SK-N-DZ (cell line): ENCODE data around the gene RIMBP2. TPM values are rescaled to one million over a fixed set of nuclear protein-coding genes. Genes with fewer than 3 reads are reported as not detected.
"Not testable (repeated sequence)": the region's sequence is repeated elsewhere in the genome, so short reads cannot be mapped to it uniquely, and the experiment has no call there.

ENCODE experiments used
- DNase-seq: peaks from one replicate; pipeline ENCODE4 v3.0.0-alpha.2; 2015; ENCODE audit warnings: low spot score
- polyA plus RNA-seq, 2 experiments: library from polyadenylated mRNA; depleted of rRNA; stranded (reverse); fragments of >200 nt; gene quantifications; 2 replicates each; pipeline ENCODE4 v1.2.3, GENCODE V29; 2014

Gene RIMBP2, protein sequence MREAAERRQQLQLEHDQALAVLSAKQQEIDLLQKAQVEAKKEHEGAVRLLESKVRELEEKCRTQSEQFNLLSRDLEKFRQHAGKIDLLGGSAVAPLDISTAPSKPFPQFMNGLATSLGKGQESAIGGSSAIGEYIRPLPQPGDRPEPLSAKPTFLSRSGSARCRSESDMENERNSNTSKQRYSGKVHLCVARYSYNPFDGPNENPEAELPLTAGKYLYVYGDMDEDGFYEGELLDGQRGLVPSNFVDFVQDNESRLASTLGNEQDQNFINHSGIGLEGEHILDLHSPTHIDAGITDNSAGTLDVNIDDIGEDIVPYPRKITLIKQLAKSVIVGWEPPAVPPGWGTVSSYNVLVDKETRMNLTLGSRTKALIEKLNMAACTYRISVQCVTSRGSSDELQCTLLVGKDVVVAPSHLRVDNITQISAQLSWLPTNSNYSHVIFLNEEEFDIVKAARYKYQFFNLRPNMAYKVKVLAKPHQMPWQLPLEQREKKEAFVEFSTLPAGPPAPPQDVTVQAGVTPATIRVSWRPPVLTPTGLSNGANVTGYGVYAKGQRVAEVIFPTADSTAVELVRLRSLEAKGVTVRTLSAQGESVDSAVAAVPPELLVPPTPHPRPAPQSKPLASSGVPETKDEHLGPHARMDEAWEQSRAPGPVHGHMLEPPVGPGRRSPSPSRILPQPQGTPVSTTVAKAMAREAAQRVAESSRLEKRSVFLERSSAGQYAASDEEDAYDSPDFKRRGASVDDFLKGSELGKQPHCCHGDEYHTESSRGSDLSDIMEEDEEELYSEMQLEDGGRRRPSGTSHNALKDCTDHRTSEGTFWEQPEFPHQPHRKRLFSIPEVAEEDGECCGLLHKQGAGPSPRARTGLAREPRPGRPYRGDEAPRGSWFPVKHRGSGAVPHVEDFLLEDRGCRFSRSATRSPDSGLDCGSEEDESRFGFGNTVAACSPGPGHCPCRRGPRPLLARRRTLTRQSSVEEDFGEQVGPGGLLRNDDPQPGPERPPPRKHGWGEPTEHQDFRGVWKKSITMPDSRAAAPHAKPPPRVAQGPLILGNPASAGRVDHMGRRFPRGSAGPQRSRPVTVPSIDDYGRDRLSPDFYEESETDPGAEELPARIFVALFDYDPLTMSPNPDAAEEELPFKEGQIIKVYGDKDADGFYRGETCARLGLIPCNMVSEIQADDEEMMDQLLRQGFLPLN (N-terminal part only)
- 58.4 and 88.5 TPM in 2 replicates for polyA plus RNA-seq (2014; cell fraction: cytosol; rRNA removed)
- polyA plus RNA-seq (2014; cell fraction: nucleus; rRNA removed) = 154 and 333 TPM in 2 replicates

DNA sequence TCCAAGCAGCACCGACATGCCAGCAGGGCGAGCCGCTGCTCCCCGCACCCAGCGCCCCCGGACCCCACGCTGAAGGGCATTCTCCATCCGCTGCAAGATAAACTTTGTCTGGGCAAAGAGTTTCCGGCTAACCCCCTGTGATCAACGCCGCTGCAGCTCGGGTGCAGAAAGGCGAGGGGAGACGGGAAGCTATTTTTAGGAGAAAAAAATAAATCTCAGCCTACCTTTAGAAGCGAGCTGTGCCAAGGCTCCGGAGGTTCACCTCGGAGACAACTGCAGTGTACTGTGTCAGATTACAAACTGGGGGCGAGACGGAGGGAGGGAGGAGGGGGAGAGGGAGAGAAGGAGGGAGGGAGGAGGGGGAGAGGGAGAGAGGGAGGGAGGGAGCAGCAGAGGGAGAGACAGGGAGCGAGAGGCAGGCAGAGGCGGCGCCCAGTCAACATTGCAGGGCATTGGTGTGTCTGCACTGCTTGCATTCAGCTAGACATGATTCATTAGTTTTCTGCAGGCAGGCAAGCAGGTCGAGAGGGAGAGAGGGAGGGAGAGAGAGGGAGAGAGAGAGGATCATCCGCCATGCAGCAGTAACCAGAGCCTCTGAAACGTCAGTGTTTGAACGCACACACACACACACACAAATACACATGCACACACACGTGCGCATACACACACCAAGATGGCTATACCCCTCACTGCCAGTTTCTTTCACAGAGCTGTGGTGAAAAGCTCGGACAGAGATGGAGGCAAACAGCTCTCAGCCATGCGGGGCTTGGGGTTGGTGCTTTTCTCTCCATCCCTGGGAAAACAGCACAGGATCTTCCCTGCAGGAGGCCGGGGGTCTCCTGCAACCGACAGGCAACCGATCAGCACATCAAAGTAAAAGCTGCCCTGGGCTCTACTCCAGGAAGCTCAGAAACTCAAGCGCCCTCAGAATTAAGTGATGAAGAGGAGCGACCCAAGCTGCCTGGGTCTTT, at the start of gene RIMBP2:
TSS of gene RIMBP2 (minus strand) at position 302 of the 971 bp plus-strand sequence. CDS start 237,286 bp downstream, outside the sequence.
- DNase-seq = peak; percentile 96

DNA sequence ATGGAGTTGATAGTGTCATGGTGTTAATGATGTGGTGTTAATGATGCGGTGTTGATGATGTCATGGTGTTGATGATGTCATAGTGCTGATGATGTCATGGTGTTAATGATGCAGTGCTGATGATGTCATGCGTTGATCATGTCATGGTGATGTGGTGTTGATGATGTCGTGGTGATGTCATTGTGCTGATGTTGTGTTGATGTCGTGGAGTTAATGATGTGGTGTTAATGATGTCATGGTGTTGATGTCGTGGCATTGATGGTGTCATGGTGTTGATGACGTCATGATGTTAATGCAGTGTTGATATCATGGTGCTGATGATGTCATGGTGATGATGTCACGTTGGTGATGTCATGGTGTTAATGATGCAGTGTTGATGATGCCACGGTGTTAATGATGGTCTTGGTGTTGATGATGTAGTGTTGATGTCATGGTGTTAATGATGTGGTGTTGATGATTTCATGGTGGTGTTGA, 49.1 kb upstream of the RIMBP2 start:
- DNase-seq = peak; percentile 51

DNA sequence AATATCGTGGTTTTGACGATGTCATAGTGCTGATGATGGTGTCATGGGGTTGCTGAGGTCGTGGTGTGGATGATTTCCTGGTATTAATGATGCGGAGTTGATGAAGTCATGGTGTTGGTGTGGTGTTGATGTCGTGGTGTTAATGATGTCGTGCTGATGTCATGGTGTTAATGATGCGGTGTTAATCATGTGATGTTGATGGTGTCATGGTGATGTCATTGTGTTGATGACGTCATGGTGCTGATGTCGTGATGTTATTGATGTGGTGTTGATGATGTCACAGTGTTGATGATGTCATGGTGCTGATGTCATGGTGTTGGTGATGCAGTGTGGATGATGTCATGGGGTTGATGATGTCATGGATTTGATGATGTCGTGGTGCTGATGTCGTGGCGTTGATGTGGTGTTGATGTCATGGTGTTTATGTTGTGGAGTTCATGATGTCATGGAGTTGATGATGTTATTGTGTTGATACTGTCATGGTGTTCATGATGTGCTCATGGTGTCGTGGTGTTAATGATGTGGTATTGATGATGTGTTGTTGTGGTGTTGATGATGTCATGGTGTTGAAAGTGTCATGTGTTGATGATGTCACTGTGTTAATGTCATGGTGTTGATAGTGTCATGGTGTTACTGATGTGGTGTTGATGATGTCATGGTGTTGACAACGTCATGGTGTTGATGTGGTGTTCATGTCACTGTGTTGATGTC, 48.5 kb upstream of the RIMBP2 start:
- DNase-seq = peak; percentile 61

DNA sequence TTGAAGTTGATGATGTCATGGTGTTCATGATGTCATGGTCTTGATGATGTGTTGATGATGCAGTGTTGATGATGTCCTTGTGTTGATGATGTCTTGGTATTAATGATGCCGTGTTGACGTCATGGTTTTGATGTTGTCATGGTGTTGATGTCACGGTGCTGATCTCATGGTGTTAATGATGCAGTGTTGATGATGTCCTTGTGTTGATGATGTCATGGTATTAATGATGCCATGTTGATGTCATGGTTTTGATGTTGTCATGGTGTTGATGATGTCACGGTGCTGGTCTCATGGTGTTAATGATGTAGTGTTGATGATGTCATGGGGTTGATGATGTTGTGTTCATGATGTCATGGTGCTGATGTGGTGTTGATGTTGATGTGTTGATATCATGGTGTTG, 48.0 kb upstream of the RIMBP2 start:
- DNase-seq = peak; percentile 50

DNA sequence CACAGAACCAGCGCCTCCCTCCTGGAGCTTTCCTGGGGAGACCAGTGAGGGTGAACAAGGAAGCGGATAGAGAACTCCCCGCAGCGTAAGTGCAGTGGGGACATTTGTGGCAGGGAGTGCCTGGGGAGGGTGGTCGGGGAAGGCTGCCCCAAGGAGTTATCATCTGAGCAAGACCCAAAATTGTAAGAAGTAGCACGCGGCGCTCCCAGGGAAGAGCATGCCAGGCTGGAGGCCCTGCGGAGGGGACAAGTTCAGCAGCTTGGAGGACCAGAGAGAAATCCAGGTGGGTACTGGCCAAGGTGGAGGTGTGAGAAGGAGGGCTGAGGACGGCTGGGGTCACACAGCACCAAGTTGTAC, 46.2 kb upstream of the RIMBP2 start:
- DNase-seq = no peak

DNA sequence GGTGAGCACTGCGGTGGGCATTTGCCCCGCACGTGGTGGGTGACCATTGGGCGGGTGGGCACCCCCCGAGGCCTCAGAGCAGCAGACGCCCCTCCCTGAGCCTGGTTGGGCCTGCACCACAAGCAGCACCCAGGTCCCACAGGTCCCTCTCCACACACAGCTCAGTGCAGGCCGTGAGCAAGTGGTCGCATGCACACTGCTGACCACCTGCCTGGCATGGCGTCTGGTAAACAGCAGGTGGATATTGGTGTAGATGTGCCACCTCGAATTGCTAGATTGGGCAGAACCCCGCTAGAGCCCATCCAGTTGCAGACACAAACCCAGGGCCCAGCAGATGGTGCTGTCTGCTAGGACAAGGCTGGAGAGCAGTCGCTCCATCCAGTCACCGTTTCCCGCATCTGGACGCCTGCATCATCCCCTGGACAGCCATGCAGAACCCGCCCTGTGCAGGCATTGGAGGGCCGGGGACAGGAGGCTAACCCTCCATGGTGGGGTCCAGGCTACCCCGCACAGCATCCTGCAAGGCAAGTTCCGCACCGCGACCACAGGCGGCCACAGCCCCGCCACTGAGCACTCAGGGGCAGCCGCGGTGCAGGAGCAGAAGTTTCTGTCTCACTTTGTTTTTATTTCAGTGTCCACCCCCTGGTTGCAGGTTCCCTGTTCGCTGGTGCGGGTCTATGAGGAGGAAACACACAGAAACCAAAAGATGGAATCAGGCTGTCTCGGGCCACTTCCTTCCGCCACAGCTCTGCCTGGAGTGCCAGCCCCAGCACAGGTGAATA, 45.6 kb upstream of the RIMBP2 start:
- DNase-seq = peak; percentile 85

DNA sequence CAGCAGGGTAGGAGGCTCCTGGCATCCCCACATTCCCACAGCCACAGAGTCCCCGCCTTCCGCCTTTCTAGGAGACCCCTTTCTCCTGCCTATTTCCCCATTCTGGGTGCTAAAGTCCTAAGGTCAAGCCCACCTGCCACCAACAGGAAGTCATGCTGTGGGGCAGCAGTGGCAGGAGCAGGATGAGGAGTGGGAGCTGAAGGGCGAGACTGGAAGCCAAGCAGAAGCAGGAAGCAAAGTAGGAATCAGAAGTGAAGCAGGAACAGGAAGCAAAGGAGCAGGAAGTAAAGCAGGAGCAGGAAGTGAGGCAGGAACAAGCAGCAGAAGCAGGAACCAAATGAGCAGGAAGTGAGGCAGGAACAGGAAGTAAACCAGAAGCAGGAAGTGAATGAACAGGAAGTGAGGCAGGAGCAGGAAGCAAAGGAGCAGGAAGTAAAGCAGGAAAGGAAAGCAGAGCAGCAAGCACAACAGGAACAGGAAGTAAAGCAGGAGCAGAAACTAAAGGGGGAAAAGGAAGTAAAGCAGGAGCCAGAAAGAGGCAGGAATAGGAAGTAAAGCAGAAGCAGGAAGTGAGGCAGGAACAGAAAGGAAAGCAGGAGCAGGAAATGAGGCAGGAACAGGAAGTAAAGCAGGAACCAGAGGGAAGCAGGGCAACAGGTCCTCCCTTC, 38.3 kb upstream of the RIMBP2 start:
- no peak for DNase-seq

DNA sequence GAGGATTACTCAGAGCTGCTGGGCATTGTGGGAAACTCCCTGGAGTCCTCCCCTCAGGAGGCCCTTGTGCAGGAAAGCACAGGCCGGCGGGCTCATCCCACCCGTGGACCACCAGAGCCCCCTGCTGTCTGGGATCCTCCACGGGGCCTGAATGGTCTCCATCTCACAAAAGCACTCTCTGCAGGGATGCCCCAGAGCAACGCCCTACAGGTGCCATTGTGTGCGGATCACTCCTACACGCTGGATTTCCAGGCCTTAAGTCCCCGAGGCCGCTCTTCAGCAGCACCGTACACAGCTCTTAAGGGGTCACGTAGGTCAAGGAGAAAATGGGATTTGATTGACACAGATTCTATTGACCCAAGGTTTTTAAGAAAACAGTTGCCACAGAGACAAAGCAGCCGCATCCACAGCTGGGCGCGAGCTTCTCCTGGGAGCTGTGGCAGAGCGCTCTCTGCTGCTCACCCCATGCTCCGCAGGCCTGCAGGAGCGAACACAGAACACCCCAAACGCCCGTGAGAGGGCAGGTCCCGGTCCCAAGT, 36.7 kb upstream of the RIMBP2 start:
- DNase-seq = peak; percentile 96

DNA sequence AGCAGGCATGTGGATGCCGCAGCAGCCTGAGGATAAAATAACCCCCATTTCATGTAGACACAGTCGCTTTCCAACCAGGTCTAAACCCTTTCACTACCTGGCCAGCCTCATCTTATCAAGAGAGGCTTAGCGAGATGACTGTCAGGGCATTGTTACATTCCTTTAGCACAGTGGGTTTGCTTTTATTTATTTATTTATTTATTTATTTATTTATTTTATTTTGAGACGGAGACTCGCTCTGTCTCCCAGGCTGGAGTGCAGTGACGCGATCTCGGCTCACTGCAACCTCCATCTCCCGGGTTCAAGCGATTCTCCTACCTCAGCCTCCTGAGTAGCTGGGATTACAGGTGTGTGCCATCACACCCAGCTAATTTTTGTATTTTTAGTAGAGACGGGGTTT, 35.9 kb upstream of the RIMBP2 start:
- not testable (repeated sequence) for DNase-seq

DNA sequence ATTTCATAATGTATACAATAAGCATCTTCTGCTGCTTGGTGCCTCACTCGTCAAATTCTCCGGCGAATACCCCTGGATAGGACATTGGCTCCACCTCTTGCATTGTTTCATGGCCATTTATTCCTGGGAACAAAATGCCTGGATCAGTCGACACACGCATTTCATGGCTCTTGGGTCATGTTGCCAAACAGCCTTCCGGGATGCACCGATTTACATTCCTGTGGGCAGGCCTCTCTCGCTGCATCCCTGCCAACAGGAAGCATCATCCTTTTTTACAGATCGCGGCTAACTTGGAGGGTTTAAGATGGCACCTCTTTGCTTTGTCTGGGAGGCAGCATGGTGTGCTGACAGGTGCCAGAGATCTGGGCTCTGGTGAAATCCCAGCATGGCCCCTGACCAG, 32.7 kb upstream of the RIMBP2 start:
- DNase-seq = no peak

DNA sequence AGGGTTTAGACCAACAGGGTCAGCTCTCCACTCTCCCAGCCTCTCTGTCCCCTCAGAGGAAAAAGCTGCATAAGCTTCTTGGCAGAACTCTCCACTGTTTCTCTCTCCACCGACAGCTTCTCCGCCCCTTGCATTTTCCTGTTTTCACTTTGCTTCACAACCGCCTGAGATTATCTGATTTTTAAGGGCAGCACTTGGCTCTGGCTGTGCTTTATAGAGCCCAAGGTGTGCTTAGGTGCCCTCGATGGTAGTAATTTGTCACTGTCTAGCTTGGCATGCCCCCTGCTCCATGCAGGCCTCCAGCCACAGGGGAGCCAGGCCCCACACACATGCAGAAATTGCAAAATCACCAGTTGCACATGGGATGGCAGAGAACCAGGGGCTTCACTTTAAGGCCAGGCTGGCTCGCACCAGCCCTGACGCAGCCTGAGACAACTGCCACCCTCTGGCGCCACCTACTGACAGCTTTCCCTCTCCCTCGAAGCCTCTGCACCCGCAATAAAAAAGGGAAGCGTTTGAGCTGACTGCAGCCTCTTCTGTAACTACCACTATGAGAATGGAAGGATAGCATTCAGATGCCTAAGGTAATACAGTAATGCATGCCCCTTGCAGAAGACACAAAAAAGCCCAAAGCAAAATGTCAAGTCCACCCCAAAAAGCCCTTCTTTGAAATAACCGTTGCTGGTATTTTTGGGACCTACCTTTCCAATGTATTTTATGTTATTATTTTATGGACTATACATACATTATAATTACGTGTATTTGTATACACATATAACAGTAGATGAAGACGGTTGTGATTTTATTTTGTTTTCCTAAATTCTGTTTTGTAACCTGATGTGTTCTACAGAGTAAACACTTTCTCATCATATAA, 32.0 kb upstream of the RIMBP2 start:
- DNase-seq = peak; percentile 88

DNA sequence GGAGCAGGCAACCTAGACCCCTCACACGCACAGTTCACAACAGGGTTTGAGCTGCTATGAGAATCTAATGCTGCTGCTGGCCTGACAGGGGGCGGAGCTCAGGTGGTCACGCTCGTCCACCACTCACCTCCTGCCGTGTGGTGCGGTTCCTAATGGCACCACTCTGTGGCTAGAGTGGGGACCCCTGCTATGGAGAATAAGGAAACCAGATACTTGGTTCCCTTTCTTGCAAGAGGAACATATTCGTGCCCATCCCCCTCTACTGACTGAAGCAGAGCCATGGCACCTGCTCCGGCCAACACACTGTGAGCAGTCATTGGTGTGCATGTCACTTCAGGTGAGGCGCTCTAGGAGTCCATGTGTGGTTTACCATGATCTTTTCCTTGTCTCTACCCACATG, 30.4 kb upstream of the RIMBP2 start:
- DNase-seq = no peak

DNA sequence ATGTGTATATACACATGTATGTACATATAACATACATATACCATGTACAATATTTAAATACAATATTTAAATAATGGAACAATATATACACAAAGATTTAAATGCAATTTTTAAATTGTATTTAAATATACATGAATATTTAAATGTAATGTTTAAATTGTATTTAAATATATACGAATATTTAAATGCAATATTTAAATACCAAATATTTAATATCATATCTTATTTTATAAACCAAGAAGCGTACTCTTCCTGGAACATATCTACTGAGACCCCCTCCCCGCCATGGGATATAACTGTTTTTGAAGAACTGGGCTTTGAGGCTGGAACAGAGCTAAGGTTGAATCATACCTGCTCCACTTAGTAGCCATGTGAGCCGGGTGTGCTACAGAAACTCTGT, 29.8 kb upstream of the RIMBP2 start:
- no peak for DNase-seq

DNA sequence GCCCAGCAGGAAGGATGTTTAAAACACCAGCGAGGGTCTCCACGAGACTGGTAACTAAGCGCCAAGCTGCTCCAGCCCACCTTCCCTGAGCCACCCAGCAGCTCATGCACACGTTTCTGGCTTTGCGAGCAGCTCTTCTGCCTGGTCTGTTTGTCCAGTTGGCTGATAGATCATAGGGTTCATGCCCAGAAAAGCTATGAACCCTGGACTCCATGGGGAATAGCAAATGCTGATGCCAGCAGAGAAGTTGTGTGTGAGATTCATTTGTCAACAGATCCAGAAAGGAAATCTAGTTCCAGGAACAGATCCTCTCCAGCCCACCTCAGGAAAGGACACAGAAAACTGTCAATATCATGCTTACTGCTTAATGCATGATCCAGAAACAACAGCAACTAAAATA, 28.2 kb upstream of the RIMBP2 start:
- no peak for DNase-seq

DNA sequence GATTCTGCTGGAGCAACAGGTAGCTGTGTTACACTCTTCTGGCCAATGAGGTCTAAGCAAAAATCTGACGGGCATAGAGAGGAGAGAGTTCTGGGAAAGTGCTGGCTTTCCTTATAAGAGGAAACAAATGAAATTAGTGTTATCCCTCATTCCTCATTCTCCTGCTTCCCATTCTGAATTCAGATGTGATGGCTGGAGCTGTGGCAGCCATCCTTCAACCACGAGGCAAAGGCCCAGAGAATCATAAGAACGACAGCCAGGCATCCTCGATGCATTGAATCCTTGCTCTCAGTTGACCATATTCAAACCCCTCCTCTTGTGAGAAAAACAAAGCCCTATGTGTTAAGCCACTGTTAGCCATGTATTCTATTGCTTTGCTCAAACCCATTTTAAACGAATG, 27.5 kb upstream of the RIMBP2 start:
- DNase-seq = no peak

DNA sequence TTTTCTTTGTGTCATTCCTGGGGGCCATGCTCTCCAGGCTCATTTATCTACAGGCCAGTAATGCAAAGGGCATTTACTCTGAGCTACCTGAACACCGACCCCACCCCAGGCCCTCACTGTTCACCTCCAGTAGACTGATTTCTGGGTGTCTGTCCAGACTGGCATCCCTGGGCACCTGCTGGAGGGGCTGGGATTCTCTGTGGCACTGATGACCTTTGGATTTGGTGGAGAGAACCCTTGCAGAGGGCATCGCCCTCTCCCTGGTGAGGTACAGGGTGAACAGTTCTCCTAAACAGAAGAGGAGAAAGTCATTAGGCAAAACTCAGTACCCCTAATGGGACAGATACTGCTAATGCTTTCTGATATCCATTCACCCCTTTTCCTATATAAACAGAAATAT, 27.1 kb upstream of the RIMBP2 start:
- DNase-seq = no peak

DNA sequence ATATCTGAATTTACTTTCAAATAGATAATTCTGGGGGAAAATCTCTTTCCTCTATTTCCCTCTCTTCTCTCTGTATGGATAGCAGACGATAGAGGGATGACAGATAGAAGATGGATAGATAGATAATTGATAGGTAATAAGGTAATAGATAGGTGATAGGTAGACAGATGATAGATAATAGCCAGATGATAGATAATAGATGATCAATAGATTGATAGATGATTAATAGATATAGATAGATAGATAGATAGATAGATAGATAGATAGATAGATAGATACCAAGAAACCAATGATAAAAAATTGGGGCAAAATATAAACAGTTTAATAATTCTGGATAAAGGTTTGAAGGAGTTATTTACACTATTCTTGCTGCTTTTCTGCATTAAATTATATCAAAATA, 26.6 kb upstream of the RIMBP2 start:
- no peak for DNase-seq
